Measurements from ENCODE around the gene CRYGN.
A peak's percentile ranks its signal among the peaks of the same experiment; 100 is the strongest.

CRYGN gene

DNA sequence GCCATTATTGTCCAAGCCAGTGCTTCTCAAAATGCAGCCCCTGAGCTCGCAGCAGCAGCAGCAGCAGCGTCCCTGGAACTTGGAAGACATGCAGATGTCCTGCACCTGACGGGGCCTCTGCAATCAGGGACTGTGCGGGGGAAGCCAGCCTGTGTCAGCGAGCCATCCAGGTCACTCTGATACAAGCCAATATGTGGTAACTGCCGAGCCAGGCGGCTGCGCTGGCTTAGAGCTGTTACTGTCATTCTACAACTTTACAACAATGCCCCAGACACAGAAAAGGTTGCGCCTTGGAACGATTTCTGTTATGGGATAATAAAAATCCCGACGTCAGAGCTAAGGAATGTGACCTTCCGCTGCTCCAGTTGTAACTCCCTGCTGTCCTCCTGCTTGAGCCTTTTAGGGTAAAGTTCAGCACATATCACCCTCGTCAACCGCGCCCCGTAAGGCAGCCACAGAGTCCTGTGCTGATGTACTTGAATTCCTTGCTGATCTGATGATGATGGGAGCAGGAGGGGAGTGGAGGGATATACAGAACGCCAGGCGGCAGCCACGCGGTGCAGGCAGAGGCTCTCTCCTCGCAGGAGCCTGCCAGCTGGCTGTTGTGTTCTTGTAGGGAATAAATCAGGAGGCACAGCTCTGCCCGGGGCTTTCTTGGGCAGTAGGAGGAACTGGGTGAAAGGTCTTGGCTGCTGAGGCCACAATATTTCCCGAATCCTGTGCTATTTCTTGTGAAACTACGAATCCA lies 20.0 kb upstream of the CRYGN start:
- DNase-seq: no peak

DNA sequence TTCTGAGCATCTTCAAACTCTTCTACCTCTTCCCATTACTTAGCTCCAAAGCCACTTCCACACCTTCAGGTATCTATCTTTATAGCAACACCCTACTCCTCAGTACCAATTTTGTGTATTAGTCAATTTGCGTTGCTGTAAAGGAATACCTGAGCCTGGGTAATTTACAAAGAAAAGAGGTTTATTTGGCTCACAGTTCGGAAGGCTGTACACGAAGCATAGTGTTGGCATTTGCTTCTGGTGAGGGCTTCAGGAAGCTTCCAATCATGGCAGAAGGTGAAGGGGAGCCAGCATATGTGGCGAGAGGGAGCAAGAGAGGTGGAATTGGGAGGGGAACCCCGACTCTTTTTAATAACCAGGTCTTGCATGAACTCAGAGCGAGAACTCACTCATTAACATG lies 17.6 kb upstream of the CRYGN start:
- DNase-seq: no peak

DNA sequence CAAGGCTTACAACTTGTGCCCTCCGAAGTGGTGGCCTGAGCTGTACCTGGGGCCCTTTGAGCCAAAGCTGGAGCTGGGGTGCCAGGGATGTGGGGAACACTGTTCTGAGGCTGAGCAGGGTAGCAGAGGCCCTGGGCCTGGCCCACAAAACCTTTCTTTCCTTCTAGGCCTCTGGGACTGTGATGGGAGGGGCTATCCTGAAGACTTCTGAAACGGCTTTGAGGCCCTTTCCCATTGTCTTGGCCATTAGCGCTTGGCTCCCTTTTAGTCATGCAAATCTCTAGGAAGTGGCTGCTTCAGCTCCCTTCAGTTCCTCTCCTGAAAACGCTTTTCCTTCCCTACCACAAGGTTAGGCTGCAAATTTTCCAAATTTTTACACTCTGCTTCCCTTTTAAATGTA lies 16.8 kb upstream of the CRYGN start:
- DNase-seq: no peak

DNA sequence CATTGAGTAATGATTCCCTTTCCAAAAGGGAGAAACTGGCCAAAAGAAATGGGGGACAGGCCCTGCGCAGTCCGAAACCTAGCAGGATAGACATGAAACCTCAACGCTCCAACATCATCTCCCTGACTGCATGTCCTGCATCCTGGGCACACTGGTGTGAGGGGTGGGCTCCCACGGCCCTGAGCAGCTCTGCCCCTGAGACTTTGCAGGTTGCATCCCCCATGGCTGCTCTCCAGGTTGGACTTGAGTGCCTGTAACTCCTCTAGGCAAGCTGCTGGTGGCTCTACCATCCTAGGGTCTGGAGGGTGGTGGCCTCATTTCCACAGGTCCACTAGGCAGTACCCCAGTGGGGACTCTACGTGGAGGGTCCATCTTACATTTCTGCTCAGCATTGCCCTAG lies 16.3 kb upstream of the CRYGN start:
- no peak for DNase-seq

DNA sequence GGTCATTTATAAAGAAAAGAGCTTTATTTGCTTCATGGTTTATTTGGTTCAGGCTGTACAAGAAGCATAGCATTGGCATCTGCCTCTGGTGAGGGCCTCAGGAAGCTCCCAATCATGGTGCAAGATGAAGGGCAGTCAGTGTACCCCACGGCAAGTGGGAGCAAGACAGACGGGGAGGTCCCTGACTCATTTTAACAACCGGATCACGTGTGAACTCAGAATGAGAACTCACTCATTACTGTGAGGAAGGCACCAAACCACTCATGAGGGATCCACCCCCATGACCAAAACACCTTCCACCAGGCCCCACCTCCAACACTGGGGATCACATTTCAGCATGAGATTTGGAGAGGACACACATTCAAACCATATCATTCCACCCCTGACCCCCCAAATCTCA lies 15.7 kb upstream of the CRYGN start:
- DNase-seq: peak; percentile 52

DNA sequence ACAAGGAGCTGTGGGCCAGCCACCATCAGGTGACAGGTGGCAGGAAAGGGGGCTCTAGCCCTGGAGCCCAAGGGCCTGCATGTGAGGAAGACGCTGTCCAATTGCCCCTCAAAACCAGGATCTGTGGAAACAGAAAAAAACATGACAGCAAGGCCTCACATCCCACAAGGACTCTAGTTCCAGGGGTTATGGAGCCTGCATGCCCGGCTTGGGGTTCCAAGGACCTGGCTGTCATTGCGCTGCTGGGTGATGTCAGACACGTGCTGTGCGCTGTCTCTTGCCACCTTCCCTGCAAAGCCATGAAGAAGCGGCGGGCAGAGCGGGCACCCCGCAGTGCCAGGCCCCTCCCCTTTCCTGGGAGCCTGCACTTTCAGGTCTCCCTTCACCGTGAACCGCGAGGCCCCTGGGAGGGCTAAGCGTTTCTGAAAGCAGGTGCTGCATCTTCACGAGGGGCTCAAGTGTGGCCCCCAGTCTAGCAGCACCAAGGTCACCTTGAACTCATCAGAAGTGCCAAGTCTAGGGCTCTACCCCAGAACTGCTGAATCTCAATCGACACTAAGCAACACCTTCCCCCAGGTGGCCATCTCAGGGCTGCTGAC lies 15.1 kb upstream of the CRYGN start:
- peak; percentile 52 for DNase-seq

DNA sequence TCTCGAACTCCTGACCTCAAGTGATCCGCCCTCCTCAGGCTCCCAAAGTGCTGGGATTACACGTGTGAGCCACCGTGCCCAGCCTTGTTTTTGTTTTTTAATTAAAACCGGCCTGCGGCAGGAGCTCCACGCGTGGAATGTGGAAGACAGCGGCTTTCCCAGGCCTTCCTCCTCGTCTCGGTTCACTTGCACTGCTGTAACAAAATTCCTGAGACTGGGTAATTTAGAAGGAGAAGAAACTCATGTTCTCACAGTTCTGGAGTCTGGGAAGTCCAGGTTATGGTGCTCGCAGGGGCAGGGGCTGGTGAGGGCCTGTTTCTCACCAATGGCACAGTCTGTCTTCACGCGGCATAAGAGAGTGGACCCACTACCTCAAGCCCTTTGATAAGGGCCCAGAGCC lies 14.4 kb upstream of the CRYGN start:
- DNase-seq: peak; percentile 31

DNA sequence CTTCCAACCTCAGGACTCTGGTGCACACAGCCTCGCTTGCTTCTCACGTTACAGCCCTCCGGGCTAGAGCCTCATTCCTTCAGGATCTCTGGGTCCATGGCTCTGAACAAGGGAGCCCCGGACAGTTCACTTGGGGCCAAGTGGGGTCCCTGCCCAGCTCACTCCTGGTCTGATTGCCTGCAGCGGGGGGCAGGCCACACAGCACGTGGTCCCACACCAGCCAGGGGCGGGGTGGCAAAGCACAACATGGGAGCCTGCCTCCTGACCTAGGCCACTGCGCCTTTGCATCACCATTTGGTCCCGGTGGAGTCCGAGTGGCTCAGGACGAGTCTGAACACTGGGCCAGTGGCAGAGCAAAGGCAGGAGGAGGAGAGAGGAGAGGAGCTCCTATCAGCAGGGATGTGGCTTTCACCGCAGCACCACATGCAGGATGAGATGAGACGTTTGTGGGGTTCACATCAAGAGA lies 13.4 kb upstream of the CRYGN start:
- peak; percentile 48 for DNase-seq

DNA sequence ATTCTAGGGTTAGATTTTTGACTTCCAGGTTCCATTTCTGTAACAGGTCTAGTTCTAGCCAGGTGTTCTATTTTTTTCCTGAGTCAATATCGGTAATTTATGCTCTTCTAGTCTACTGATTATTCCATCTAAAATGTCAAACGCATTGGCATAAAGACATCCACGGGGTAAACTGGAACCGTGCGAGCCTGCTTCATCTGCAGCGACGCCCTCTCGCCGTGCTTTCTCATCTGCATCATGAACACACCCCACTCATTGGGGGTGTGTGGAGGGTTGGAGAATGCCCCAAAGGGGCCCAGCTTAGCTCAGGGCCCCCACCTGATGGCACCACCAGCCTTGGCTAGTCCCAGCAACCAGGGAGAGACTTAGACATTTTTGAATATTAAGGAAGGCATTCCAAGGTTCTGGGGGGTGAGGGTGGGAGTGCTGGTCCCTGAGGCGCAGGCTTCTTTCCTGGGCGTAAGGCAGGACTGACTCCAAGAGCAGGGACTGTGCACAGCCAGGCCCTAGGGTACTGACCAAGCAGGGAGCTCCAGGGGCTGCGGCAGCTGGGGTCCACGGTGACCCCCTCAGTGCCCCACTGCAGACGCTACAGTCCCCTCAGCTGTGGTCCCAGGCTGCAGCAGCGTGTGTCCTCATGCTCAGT lies 12.9 kb upstream of the CRYGN start:
- peak; percentile 38 for DNase-seq

DNA sequence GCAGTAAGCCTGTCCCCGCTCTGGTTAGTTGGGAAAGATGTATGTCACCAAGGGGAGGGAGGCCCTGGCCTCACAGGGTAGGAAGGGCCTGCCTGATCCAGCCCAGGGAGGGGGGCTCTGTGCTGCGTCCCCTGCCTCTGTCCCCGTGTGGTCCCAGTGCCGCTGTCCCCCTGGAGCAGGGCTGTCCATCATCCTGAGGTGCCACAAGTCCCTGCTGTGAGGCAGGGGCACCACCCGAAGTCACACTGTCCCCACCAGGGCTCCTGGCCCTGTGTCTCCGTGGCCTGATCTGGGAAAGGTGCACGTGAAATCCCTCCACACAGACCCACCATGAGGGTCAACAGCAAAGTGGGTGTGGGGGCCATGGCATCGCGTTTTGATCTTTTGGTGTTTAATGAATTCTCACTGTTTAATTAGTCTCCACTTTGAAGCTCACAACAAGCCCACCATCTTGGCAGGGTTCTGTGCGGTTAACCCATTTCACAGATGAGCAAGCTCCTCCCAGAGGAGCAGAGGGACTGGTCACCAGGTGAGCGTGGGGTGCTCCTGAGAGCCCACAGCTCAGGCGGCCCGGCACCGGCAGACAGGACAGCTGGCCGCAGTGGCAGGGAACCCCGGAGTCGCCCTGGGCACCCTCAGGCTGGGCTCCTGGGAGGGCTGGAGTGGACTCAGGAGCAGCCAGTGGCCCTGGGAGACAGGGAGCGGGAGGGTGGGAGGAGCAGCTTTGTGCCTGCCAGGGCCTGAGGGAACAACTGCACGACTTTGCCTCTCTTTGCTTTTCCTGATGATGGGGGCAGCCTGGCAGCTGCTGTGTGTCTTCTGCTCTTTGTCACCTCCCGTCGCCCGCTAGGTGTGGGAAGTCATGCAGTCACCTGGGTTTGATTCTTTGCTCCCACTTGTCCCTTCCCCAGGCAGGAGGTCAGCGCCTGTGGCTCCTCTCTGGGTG lies 12.0 kb upstream of the CRYGN start:
- peak; percentile 53 for DNase-seq

DNA sequence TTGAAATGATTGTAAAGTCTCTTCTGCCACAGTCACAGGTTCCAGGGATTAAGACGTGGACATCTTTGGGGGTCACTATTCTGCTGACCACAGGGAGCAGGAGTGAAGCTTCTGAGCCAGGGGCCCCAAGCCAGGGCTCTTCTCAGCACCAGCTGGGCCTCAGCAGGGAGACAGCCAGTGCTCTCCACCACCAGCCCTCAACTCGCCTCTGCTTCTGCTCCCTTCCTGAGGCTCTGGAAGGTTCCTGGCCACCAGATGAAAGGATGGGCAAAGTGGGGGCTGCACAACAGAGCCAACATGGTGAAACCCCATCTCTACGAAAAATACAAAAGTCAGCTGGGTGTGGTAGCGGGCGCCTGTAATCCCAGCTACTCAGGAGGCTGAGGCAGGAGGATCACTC lies 11.2 kb upstream of the CRYGN start:
- DNase-seq: peak; percentile 21

DNA sequence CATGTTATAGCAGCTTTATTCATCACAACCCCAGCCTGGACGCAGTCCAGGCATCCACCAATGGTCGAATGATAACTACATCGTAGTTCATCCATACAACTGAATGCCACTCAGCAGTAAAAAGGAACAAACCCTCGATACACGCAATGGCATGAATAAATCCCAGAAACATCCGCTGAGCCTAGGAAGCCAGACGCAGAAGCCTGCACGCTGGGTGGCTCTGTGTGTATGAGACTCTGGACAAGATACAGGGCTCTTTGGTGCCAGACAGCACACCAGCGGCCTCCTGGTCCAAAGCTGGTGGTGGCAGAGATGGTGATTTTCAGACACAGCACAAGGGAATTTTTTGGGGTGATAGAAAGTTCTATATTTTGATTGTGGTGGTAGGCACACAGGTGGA lies 10.0 kb upstream of the CRYGN start:
- DNase-seq: no peak

DNA sequence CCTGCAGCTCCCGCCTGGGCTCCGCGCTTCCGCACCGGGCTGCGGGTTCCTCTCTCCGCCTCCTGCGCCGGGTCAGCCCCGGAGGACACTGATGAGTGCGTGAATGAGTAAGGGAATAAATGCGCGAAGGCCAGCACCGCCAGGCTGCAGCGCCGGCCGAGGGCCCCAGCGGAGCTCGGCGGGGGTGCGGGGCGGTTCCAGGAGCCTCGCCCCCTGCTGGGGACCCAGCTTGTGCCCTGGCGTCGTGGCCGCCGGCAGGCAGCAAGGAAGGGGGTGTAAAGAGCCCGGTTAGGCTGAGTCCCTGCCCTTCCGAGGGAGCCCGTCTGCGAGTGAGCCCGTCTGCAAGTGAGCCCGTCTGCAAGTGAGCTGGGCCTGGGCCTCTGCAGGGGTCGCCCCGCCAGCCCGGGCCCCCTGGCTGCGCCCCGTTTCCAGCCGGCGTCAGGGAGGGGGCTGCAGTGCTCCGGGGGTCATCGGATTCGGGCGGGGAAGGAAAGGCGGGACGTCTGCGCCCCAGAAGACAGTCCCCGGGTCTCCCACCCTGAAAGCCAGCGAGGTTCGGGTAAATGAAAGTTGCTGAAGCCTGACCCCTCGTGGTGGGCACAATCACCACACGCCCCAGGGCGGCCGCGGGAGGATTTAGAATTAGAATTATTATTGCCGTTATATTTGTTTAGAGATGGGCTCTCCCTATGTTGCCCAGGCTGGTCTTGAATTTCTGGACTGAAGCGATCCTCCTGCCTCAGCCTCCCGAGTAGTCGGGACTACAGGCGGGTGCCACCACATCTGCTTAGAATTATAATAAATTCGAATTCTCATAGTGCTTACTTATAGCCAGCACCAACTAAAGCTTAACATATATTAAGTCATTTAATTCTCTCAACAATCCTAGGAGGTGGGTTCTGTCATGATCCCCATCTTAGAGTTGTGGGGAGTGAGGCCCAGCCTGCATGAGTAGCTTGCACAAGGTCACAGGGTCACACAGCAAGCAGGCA lies 8.6 kb upstream of the CRYGN start:
- peak; percentile 91 for DNase-seq

DNA sequence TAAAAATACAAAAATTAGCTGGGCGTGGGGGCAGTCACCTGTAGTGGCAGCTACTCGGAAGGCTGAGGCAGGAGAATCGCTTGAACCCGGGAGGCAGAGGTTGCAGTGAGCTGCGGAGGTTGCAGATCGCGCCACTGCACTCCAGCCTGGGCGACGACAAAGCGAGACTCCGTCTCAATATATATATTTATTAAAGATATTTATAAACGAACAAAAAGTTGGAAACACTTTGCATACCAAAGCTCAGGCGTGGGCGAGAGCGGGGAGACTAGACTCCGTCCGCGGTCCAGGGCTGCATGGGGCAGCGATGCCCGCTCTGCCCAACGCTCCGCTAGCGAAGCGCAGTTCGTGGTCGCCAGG lies 7.9 kb upstream of the CRYGN start:
- no peak for DNase-seq

DNA sequence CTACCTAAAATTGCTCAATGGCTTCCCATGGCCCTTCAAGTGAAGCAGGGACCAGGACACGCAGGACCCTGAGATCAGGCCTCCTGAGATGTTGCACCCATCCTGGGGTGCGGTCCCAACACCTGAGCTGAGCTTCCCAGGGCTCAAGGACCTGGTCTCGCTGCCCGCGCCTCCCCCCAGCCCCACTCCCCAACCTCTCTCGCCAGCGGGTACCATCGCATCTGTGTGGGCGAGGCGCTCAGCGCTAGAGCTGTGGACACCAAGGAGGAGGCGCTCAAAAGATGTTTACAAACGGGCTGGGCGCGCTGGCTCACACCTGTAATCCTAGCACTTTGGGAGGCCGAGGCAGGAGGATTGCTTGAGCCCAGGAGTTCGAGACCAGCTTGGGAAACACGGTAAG lies 7.4 kb upstream of the CRYGN start:
- DNase-seq: peak; percentile 57

DNA sequence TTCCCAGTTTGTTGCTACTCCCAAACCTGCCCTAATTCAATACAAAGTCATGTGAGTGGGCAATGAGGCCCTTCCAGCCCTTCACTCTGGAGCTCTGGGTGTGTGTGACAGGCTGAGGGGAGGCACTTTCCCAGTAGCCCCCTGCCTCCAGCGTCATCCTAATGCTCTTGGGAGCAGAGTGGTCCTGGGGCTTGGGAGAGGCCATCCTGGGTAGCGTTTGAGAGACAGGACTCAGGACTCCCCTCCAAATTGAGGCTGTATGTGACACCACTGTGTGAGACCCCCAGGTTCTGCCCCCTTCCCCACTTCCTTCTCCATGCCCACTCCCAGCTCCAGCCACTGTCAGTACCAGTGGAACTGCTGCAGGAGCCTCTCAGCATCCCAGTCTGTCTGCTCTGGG lies 6.5 kb upstream of the CRYGN start:
- DNase-seq: peak; percentile 39

DNA sequence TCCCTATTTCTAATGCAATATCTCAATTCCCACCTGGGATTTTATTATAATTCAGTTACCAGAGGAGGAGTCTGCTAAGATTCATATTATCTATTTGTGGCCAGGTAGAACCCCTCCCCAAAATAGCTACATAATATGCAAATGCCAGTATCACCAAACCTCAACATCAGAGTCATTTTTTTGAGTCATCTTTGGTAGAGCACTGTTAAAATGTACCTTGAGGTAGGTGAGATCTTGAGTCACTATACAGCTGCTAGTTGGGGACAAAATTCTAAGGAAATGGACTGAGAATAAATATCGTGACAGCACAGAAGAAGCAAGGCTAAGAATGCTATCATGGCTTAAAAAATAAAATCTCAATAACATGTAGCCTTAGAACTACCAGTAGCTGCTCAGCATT lies 4.7 kb upstream of the CRYGN start:
- DNase-seq: no peak

DNA sequence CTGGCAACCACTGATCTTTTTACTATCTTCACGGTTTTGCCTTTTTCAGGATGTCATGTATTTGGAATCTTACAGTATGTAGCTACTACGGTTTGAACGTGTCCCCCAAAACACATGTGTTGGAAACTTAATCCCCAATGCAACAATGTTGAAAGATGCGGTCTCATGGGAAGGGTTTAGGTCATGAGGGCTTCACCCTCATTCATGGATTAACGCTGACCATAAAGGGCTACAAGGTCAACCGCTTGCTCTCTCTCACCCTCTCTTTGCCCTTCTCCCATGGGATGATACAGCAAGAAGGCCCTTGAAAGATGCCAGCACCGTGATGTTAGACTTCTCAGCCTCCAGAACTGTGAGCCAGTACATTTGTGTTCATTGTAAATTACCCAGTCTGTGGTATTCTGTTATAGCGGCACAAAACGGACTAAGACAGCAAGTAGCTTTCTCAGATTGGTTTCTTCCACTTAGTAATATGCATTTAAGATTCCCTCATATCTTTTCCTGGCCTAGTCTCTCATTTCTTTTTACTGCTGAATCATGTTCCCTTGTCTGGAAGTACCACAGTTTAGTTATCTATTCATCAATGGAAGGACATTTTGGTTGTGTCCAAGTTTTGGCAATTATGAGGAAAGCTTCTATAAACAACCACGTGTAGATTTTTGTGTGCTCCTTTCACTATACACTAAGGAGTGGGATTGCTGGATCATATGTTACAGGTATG lies 3.0 kb upstream of the CRYGN start:
- no peak for DNase-seq

DNA sequence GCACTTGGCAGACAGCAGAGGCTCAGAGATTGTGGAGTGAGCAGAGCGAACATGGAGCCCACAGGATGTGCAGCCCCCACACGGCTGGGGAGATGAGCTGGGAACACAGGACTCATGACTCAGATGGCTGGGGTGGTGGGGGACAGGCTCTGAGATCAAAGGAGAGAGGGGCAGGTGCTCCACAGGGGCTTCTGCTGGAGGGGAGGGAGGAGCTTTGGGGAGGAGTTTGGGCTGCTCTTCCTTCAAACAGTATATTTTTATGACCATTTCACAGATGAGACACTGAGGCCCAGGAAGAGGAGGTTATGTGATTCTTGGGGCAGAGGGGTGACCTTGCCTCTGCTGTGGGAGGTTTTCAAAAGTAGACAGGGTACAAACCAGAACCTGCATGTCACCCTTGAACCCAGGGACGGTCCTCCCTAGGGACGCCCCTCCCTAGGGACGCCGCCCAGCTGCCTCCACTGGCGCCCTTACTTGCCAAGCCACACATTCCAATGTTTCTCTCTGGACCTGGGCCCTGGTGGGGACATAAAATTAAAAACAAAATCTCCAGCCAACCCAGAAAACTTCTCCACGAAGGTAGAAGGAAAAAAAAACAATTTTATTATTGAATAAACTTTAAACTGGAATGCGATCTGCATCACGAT lies 981 bp upstream of the CRYGN start:
- DNase-seq: peak; percentile 33

DNA sequence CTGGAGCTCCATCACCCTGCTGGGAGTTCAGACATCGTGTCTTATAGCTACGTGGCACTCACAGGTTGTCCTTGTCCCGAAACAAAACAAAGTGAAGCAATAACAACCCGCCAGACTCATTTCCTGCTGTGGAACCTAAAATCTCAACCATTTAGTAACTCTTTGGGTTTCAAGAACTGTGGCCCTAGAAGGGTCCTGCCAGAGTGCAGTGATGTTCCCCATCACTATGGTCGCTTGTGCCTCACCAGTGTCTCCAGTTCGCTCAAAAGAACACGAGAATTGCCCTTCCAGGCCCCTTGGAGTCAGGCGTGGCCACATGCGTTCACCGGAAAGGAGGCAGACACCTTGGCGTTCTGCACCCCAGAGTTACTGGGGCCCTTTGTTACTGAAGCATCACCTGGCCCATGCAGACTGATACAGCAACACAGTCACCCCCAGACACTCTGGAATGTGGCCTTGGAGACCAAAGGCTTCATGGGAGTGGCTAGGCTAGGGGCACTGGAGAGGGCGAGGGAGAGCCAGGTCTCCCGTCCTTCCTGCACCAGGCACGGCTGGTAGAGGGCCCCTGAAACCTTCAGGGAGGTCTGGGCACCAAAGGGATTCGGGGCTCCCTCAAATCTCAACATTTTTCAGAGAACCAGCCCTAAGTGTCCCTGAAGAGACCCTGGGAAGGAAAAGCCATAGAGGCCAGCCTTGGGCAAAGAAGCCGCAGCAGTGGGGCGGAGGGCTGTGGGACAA lies 908 bp downstream of the CRYGN start:
- DNase-seq: peak; percentile 27
